GM12801 (cell line): ENCODE data around the gene EPHX1.

Source experiments
- CTCF ChIP-seq: IDR thresholded peaks from one replicate; pipeline ENCODE4 v1.5.1; 2011; ENCODE audit warnings: control low read depth; ENCODE audit not compliant: insufficient read length; ENCODE audit errors: extremely low read depth

EPHX1 gene

GRCh38 chr1:225772848-225773247 lies 37.1 kb upstream of the EPHX1 start:
- no peak for TF ChIP-seq CTCF

- TF ChIP-seq CTCF = no peak
These were observed 35.4 kb upstream of the EPHX1 start for GRCh38 chr1:225774281-225775147.

- no peak for TF ChIP-seq CTCF
These were observed 33.6 kb upstream of the EPHX1 start for GRCh38 chr1:225776294-225776693.

- TF ChIP-seq CTCF = no peak
These were observed 32.8 kb upstream of the EPHX1 start for GRCh38 chr1:225777058-225777582.

- TF ChIP-seq CTCF = no peak
These were observed 32.2 kb upstream of the EPHX1 start, which contains the start of gene SRP9 for GRCh38 chr1:225777583-225778336. Gene SRP9, plus strand, starts transcription at chr1:225777826. Its CDS starts 115 bp downstream, at chr1:225777941.

GRCh38 chr1:225778337-225778669 lies 31.6 kb upstream of the EPHX1 start:
- TF ChIP-seq CTCF = no peak

GRCh38 chr1:225780134-225780533 lies 29.8 kb upstream of the EPHX1 start:
- TF ChIP-seq CTCF = no peak
